Osteoblast (primary cell): ENCODE results near the gene ZNF444. TPM values are rescaled to one million over a fixed set of nuclear protein-coding genes. Genes with fewer than 3 reads are reported as not detected.

Experiments
- DNase-seq: peaks from one replicate; pipeline ENCODE4 v3.0.0; 2011; ENCODE audit warnings: low spot score, mixed read lengths; ENCODE audit not compliant: insufficient read length; ENCODE audit errors: missing footprints
- H2AFZ ChIP-seq: 2 replicates; pipeline ENCODE4 v1.6.0; 2011; ENCODE audit warnings: mild to moderate bottlenecking, low read length
- H3K27ac ChIP-seq: 2 replicates; pipeline ENCODE4 v1.5.1; 2011; ENCODE audit warnings: mild to moderate bottlenecking, low read depth, low read length, moderate library complexity
- H3K27me3 ChIP-seq: 2 replicates; pipeline ENCODE4 v1.6.0; 2012; ENCODE audit warnings: mild to moderate bottlenecking, control low read depth, inconsistent platforms, low read length, moderate library complexity; ENCODE audit not compliant: insufficient read depth
- H3K36me3 ChIP-seq: 2 replicates; pipeline ENCODE4 v1.5.1; 2011; ENCODE audit warnings: mild to moderate bottlenecking, low read length, control low read depth, moderate library complexity; ENCODE audit not compliant: insufficient read depth
- H3K4me1 ChIP-seq: 2 replicates; pipeline ENCODE4 v1.5.1; 2011; ENCODE audit warnings: mild to moderate bottlenecking, low read length, control low read depth, moderate library complexity; ENCODE audit not compliant: insufficient read depth
- H3K4me2 ChIP-seq: 2 replicates; pipeline ENCODE4 v1.6.0; 2011; ENCODE audit warnings: mild to moderate bottlenecking, low read length; ENCODE audit not compliant: insufficient read depth
- H3K4me3 ChIP-seq: fragments of 200-600 bp; sonication (generic); 3 replicates; pipeline ENCODE4 v1.5.1; 2012; ENCODE audit warnings: mild to moderate bottlenecking, low read length, inconsistent platforms; ENCODE audit not compliant: insufficient read depth
- H3K79me2 ChIP-seq: 2 replicates; pipeline ENCODE4 v1.6.0; 2012; ENCODE audit warnings: mild to moderate bottlenecking, low read length, control low read depth, inconsistent platforms; ENCODE audit not compliant: insufficient read depth
- H3K9me3 ChIP-seq: 2 replicates; pipeline ENCODE4 v1.5.1; 2011; ENCODE audit warnings: low read depth, low read length, control low read depth
- H4K20me1 ChIP-seq: 2 replicates; pipeline ENCODE4 v1.6.0; 2012; ENCODE audit warnings: mild to moderate bottlenecking, low read length, control low read depth; ENCODE audit not compliant: insufficient read depth
- CTCF ChIP-seq: IDR thresholded peaks from 2 replicates; pipeline ENCODE4 v1.5.1; 2011; ENCODE audit warnings: mild to moderate bottlenecking, low read depth, low read length, moderate library complexity; ENCODE audit errors: extremely low read depth
- total RNA-seq: library from RNA; depleted of rRNA; stranded (reverse); fragments of >200 nt; gene quantifications from 2 replicates; pipeline ENCODE4 v1.2.3, GENCODE V29; 2012

ZNF444 gene
- total RNA-seq, 1 donor, result 16.6 TPM

- H4K20me1 ChIP-seq, result no peaks in the 10 kb centered on the region
- peaks cover 27% of the 10 kb centered on the region for H3K79me2 ChIP-seq
- no peak for TF ChIP-seq CTCF
- H2AFZ ChIP-seq, result peak overlapping the region; percentile 18
- H3K4me2 ChIP-seq, result peak overlapping the region; percentile 90
- H3K27me3 ChIP-seq, result no peaks in the 10 kb centered on the region
- no peaks in the 10 kb centered on the region for H3K9me3 ChIP-seq
- H3K4me1 ChIP-seq, result peaks cover 14% of the 10 kb centered on the region
- DNase-seq, result peak; percentile 84
- peak overlapping the region; percentile 76 for H3K4me3 ChIP-seq
- H3K27ac ChIP-seq, result no peak overlapping the region
- H3K36me3 ChIP-seq, result no peaks in the 10 kb centered on the region
These were observed 418 bp downstream of the ZNF444 start for GRCh38 chr19:56141417-56141993.

GRCh38 chr19:56142087-56142787, 1.1 kb downstream of the ZNF444 start:
- Histone ChIP-seq H3K4me1 (peaks cover 14% of the 10 kb centered on the region), H3K79me2 (peaks cover 27% of the 10 kb centered on the region), H3K27me3 (no peaks in the 10 kb centered on the region), H3K9me3 (no peaks in the 10 kb centered on the region), H3K4me2 (peak overlapping the region; percentile 90), H3K4me3 (peak overlapping the region; percentile 76), H3K36me3 (no peaks in the 10 kb centered on the region), H2AFZ (peak overlapping the region; percentile 18), H4K20me1 (no peaks in the 10 kb centered on the region), H3K27ac (no peak overlapping the region)
- TF ChIP-seq CTCF, result no peak
- DNase-seq, result peak; percentile 67

- Histone ChIP-seq H3K9me3 (no peaks in the 10 kb centered on the region), H3K27me3 (no peaks in the 10 kb centered on the region), H3K36me3 (no peaks in the 10 kb centered on the region), H2AFZ (no peak overlapping the region), H3K4me3 (no peak overlapping the region), H4K20me1 (no peaks in the 10 kb centered on the region), H3K4me1 (peaks cover 14% of the 10 kb centered on the region), H3K79me2 (peaks cover 27% of the 10 kb centered on the region), H3K4me2 (no peak overlapping the region), H3K27ac (no peak overlapping the region)
- no peak for TF ChIP-seq CTCF
- DNase-seq, result peak; percentile 78
These were observed 1.9 kb downstream of the ZNF444 start for GRCh38 chr19:56142897-56143434.

- peak; percentile 90 for DNase-seq
- TF ChIP-seq CTCF, result no peak
- peaks cover 27% of the 10 kb centered on the region for H3K79me2 ChIP-seq
- no peaks in the 10 kb centered on the region for H3K9me3 ChIP-seq
- H3K4me1 ChIP-seq, result peaks cover 14% of the 10 kb centered on the region
- H3K4me2 ChIP-seq, result no peak overlapping the region
- H3K27me3 ChIP-seq, result no peaks in the 10 kb centered on the region
- no peak overlapping the region for H3K4me3 ChIP-seq
- H3K27ac ChIP-seq, result no peak overlapping the region
- H3K36me3 ChIP-seq, result no peaks in the 10 kb centered on the region
- no peak overlapping the region for H2AFZ ChIP-seq
- H4K20me1 ChIP-seq, result no peaks in the 10 kb centered on the region
These were observed 3.3 kb downstream of the ZNF444 start for GRCh38 chr19:56144376-56144775.
